ENCODE measurements around the gene SSU72. TPM values are rescaled to one million over a fixed set of nuclear protein-coding genes. Genes with fewer than 3 reads are reported as not detected.
"Not testable (repeated sequence)": the region's sequence is repeated elsewhere in the genome, so short reads cannot be mapped to it uniquely, and the experiment has no call there.

The SSU72 gene
- total and polyA plus RNA-seq, 2 donors (not counting 3 experiments of a cell fraction or from before 2014, with no cell fraction given): 85.9 to 129 TPM

GRCh38 chr1:1521331-1521730, 53.3 kb downstream of the SSU72 start:
- no peaks in the 10 kb centered on the region for H3K27me3 ChIP-seq (ENCODE audit: control insufficient read depth in 2 of 2, insufficient read depth in 2 of 2, low read length in 2 of 2)
- no peak for DNase-seq (ENCODE audit: low read depth, low spot score)
- H3K36me3 ChIP-seq (ENCODE audit: control insufficient read depth in 2 of 2, extremely low read depth in 1 of 2, insufficient read depth in 2 of 2, low read length in 2 of 2): peaks cover 0 to 22% of the 10 kb centered on the region in 2 experiments
- BruUV-seq (replicated peaks): no TSS peak
- H3K27ac ChIP-seq (ENCODE audit: insufficient read depth, low read depth, low read length): no peak overlapping the region
- H3K4me1 ChIP-seq (ENCODE audit: control insufficient read depth, extremely low read depth, insufficient read depth, low read length): no peaks in the 10 kb centered on the region
- H2AFZ ChIP-seq (ENCODE audit: low read depth, low read length): no peak overlapping the region
- no peak overlapping the region for H3K9ac ChIP-seq (replicated peaks; ENCODE audit: extremely low read depth, insufficient read depth, low read length)
- ChIA-PET POLR2A (interaction anchor here (0.6 kb wide), 1 partner anchor 10 kb away, joined by 4 read pairs; the partner anchor contains the start of gene ATAD3A), CTCF (interaction anchor here (0.6 to 1.4 kb wide), 3 partner anchors 15 to 583 kb away, joined by 3 to 5 read pairs (median 3); no protein-coding TSS in a partner anchor)
- no peaks in the 10 kb centered on the region for H3K9me1 ChIP-seq (replicated peaks; ENCODE audit: control insufficient read depth, extremely low read depth, insufficient read depth, low read length)
- H3K79me2 ChIP-seq (ENCODE audit: control insufficient read depth, insufficient read depth, low read length): no peaks in the 10 kb centered on the region
- dilution Hi-C loops (cut with MboI; ENCODE audit: extremely low pct_ligation_motif_present, low sequenced_read_pairs) (no loop called here), intact Hi-C loops (cut with micrococcal nuclease) (no loop called here)
- no peak overlapping the region for H3K4me2 ChIP-seq (ENCODE audit: insufficient read depth, low read length)
- H4K20me1 ChIP-seq (replicated peaks; ENCODE audit: control insufficient read depth, extremely low read depth, insufficient read depth, low read length): no peaks in the 10 kb centered on the region
- no peak for TF ChIP-seq FOS (IDR thresholded peaks at IDR 0.05; ENCODE audit: borderline replicate concordance, insufficient read depth, low read length)
- no peak for TF ChIP-seq CTCF (IDR thresholded peaks at IDR 0.05; ENCODE audit: extremely low read depth in 1 of 2, insufficient read depth in 1 of 2, low read depth in 1 of 2, low read length in 2 of 2)
- no peak for FAIRE-seq
- no peaks in the 10 kb centered on the region for H3K9me3 ChIP-seq (replicated peaks; ENCODE audit: control insufficient read depth, insufficient read depth, low read length)
- H3K4me3 ChIP-seq (replicated peaks in 1 of 3; ENCODE audit: insufficient read depth in 1 of 3, low read depth in 1 of 3, low read length in 3 of 3): no peak overlapping the region

GRCh38 chr1:1519805-1520505, 54.7 kb downstream of the SSU72 start:
- FAIRE-seq; dilution Hi-C loops (cut with MboI; ENCODE audit: extremely low pct_ligation_motif_present, low sequenced_read_pairs): not testable (repeated sequence)

DNA sequence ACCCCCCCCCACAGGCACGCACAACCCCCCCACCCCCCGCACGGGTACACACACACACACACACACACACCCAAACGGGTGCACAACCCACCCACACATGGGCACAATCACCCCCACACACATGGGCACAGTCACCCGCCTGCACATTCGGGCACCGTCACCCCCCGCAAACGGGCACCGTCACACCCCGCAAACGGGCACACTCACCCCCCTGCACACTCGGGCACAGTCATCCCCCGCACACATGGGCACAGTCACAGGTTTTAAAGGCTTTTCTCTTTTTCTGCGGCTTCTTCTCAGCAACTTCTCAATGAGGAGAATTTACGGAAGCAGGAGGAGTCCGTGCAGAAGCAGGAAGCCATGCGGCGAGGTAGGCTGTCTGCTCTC, 56.0 kb downstream of the SSU72 start:
- POLR2A ChIA-PET; H3K27ac ChIP-seq (ENCODE audit: insufficient read depth, low read depth, low read length); H3K4me3 ChIP-seq (replicated peaks in 1 of 3; ENCODE audit: insufficient read depth in 1 of 3, low read depth in 1 of 3, low read length in 3 of 3); H3K27me3 ChIP-seq (ENCODE audit: control insufficient read depth in 2 of 2, insufficient read depth in 2 of 2, low read length in 2 of 2); H3K9me3 ChIP-seq (replicated peaks; ENCODE audit: control insufficient read depth, insufficient read depth, low read length); dilution Hi-C loops (cut with MboI; ENCODE audit: extremely low pct_ligation_motif_present, low sequenced_read_pairs); DNase-seq (ENCODE audit: low read depth, low spot score); H3K4me1 ChIP-seq (ENCODE audit: control insufficient read depth, extremely low read depth, insufficient read depth, low read length); H2AFZ ChIP-seq (ENCODE audit: low read depth, low read length); CTCF ChIA-PET; H4K20me1 ChIP-seq (replicated peaks; ENCODE audit: control insufficient read depth, extremely low read depth, insufficient read depth, low read length); H3K9ac ChIP-seq (replicated peaks; ENCODE audit: extremely low read depth, insufficient read depth, low read length); H3K4me2 ChIP-seq (ENCODE audit: insufficient read depth, low read length); intact Hi-C loops (cut with micrococcal nuclease); H3K9me1 ChIP-seq (replicated peaks; ENCODE audit: control insufficient read depth, extremely low read depth, insufficient read depth, low read length); FAIRE-seq; BruUV-seq (replicated peaks): not testable (repeated sequence)
- Histone ChIP-seq H3K36me3 (ENCODE audit: control insufficient read depth in 2 of 2, extremely low read depth in 1 of 2, insufficient read depth in 2 of 2, low read length in 2 of 2) (peaks cover 0 to 17% of the 10 kb centered on the region in 2 experiments), H3K79me2 (ENCODE audit: control insufficient read depth, insufficient read depth, low read length) (peaks cover 12% of the 10 kb centered on the region)

More at GRCh38 chr1:1519805-1520505, 54.7 kb downstream of the SSU72 start:
- H3K4me1 ChIP-seq (ENCODE audit: control insufficient read depth, extremely low read depth, insufficient read depth, low read length); H3K4me2 ChIP-seq (ENCODE audit: insufficient read depth, low read length); H3K27ac ChIP-seq (ENCODE audit: insufficient read depth, low read depth, low read length); BruUV-seq (replicated peaks); H3K27me3 ChIP-seq (ENCODE audit: control insufficient read depth in 2 of 2, insufficient read depth in 2 of 2, low read length in 2 of 2); DNase-seq (ENCODE audit: low read depth, low spot score); H4K20me1 ChIP-seq (replicated peaks; ENCODE audit: control insufficient read depth, extremely low read depth, insufficient read depth, low read length); H3K9me3 ChIP-seq (replicated peaks; ENCODE audit: control insufficient read depth, insufficient read depth, low read length); POLR2A ChIA-PET; H3K9me1 ChIP-seq (replicated peaks; ENCODE audit: control insufficient read depth, extremely low read depth, insufficient read depth, low read length); H3K9ac ChIP-seq (replicated peaks; ENCODE audit: extremely low read depth, insufficient read depth, low read length); H2AFZ ChIP-seq (ENCODE audit: low read depth, low read length); H3K4me3 ChIP-seq (replicated peaks in 1 of 3; ENCODE audit: insufficient read depth in 1 of 3, low read depth in 1 of 3, low read length in 3 of 3); CTCF ChIA-PET; H3K79me2 ChIP-seq (ENCODE audit: control insufficient read depth, insufficient read depth, low read length); intact Hi-C loops (cut with micrococcal nuclease): not testable (repeated sequence)
- peaks cover 0 to 20% of the 10 kb centered on the region in 2 experiments for H3K36me3 ChIP-seq (ENCODE audit: control insufficient read depth in 2 of 2, extremely low read depth in 1 of 2, insufficient read depth in 2 of 2, low read length in 2 of 2)
